ENCODE data around the gene MRPL55.

Gene MRPL55

GRCh38 chr1:228084325-228084724 is 24.8 kb downstream of the MRPL55 start:
- peak; percentile 47 for DNase-seq (ENCODE audit: low read depth)

- no peak for DNase-seq (ENCODE audit: low read depth)
Measured at GRCh38 chr1:228083871-228084278, 25.2 kb downstream of the MRPL55 start.

GRCh38 chr1:228082918-228083870 is 25.9 kb downstream of the MRPL55 start:
- DNase-seq (ENCODE audit: low read depth), result no peak

GRCh38 chr1:228082214-228082917 is 26.7 kb downstream of the MRPL55 start, which contains the start of gene ARF1:
ARF1 (plus strand) TSS chr1:228082708; CDS start chr1:228097115, 14,407 bp downstream.
- peak; percentile 43 for DNase-seq (ENCODE audit: low read depth)

GRCh38 chr1:228081578-228082213 is 27.4 kb downstream of the MRPL55 start:
- no peak for DNase-seq (ENCODE audit: low read depth)

GRCh38 chr1:228081144-228081543 is 28.0 kb downstream of the MRPL55 start:
- DNase-seq (ENCODE audit: low read depth), result no peak

GRCh38 chr1:228079601-228080263 is 29.4 kb downstream of the MRPL55 start:
- DNase-seq (ENCODE audit: low read depth), result no peak

GRCh38 chr1:228079013-228079412 is 30.1 kb downstream of the MRPL55 start:
- DNase-seq (ENCODE audit: low read depth), result no peak

- no peak for DNase-seq (ENCODE audit: low read depth)
Measured at GRCh38 chr1:228077565-228078330, 31.4 kb downstream of the MRPL55 start.

- DNase-seq (ENCODE audit: low read depth), result no peak
Measured at GRCh38 chr1:228076796-228077430, 32.2 kb downstream of the MRPL55 start.

- no peak for DNase-seq (ENCODE audit: low read depth)
Measured at GRCh38 chr1:228075801-228076271, 33.3 kb downstream of the MRPL55 start.

GRCh38 chr1:228074954-228075730 is 34.0 kb downstream of the MRPL55 start:
- DNase-seq (ENCODE audit: low read depth), result no peak

- no peak for DNase-seq (ENCODE audit: low read depth)
Measured at GRCh38 chr1:228073857-228074545, 35.1 kb downstream of the MRPL55 start.

- no peak for DNase-seq (ENCODE audit: low read depth)
Measured at GRCh38 chr1:228073061-228073856, 35.8 kb downstream of the MRPL55 start.

GRCh38 chr1:228072658-228073043 is 36.4 kb downstream of the MRPL55 start:
- no peak for DNase-seq (ENCODE audit: low read depth)

- no peak for DNase-seq (ENCODE audit: low read depth)
Measured at GRCh38 chr1:228071839-228072657, 37.1 kb downstream of the MRPL55 start.

- no peak for DNase-seq (ENCODE audit: low read depth)
Measured at GRCh38 chr1:228070851-228071250, 38.2 kb downstream of the MRPL55 start.

Measured in non-pigmented ciliary epithelial cell (primary cell).